ENCODE results near the gene SPIB.

The SPIB gene

GRCh38 chr19:50392759-50393158 is 26.0 kb upstream of the SPIB start:
- DNase-seq = no peak

GRCh38 chr19:50393589-50393988 is 25.1 kb upstream of the SPIB start:
- no peak for DNase-seq

- no peak for DNase-seq
Observed at GRCh38 chr19:50394017-50394416, 24.7 kb upstream of the SPIB start.

- DNase-seq = no peak
Observed at GRCh38 chr19:50398675-50399367, 19.9 kb upstream of the SPIB start.

- DNase-seq = no peak
Observed at GRCh38 chr19:50399368-50399745, 19.4 kb upstream of the SPIB start.

- no peak for DNase-seq
Observed at GRCh38 chr19:50401605-50402450, 16.9 kb upstream of the SPIB start.

- no peak for DNase-seq
Observed at GRCh38 chr19:50402544-50403301, 16.0 kb upstream of the SPIB start.

GRCh38 chr19:50406156-50406820 is 12.4 kb upstream of the SPIB start:
- DNase-seq = no peak

- DNase-seq = no peak
Observed at GRCh38 chr19:50406829-50407228, 11.9 kb upstream of the SPIB start.

- DNase-seq = no peak
Observed at GRCh38 chr19:50409347-50409746, 9.4 kb upstream of the SPIB start.

- DNase-seq = no peak
Observed at GRCh38 chr19:50410109-50410508, 8.6 kb upstream of the SPIB start.

GRCh38 chr19:50412419-50412818 is 6.3 kb upstream of the SPIB start:
- no peak for DNase-seq

GRCh38 chr19:50413096-50413495 is 5.6 kb upstream of the SPIB start:
- DNase-seq = no peak

GRCh38 chr19:50413531-50413930 is 5.2 kb upstream of the SPIB start:
- DNase-seq = no peak

GRCh38 chr19:50414864-50415660 is 3.7 kb upstream of the SPIB start:
- peak; percentile 64 to 76 for DNase-seq

GRCh38 chr19:50415661-50416033 is 3.1 kb upstream of the SPIB start:
- no peak for DNase-seq

GRCh38 chr19:50416034-50416977 is 2.4 kb upstream of the SPIB start:
- no peak for DNase-seq

- no peak for DNase-seq
Observed at GRCh38 chr19:50417111-50418081, 1.3 kb upstream of the SPIB start.

GRCh38 chr19:50419022-50419579 is 363 bp downstream of the SPIB start:
- DNase-seq = no peak
